GM23338 (cell line): ENCODE data around the gene DDR2. TPM values are rescaled to one million over a fixed set of nuclear protein-coding genes. Genes with fewer than 3 reads are reported as not detected.
"Not testable (repeated sequence)": the region's sequence is repeated elsewhere in the genome, so short reads cannot be mapped to it uniquely, and the experiment has no call there.

Experiments used
- ATAC-seq: fragments of 200-7000 bp; cut with Tn5 transposase; 3 replicates; pipeline ENCODE4 v1.9.1; 2020
- DNase-seq: peaks from one replicate; pipeline ENCODE4 v3.0.0-alpha.2; 2015; ENCODE audit warnings: low spot score
- H2AFZ ChIP-seq: fragments of 200-600 bp; sonication (generic); 2 replicates; pipeline ENCODE4 v1.8.0; 2016; ENCODE audit warnings: antibody characterized with exemption, mild to moderate bottlenecking, moderate library complexity
- H3F3A ChIP-seq: fragments of 200-600 bp; sonication (generic); replicated peaks from 2 replicates; pipeline ENCODE4 v1.8.0; 2017; ENCODE audit warnings: antibody characterized with exemption, mixed run types, low read depth
- H3K27ac ChIP-seq: fragments of 200-600 bp; sonication (generic); 2 replicates; pipeline ENCODE4 v1.6.1; 2016; ENCODE audit warnings: low read depth
- H3K27me3 ChIP-seq: fragments of 200-600 bp; sonication (generic); 2 replicates; pipeline ENCODE4 v1.8.0; 2016; ENCODE audit warnings: mild to moderate bottlenecking, mixed run types, moderate library complexity; ENCODE audit not compliant: insufficient read depth
- H3K36me3 ChIP-seq: fragments of 200-600 bp; sonication (generic); 2 replicates; pipeline ENCODE4 v1.8.0; 2016; ENCODE audit warnings: mild to moderate bottlenecking; ENCODE audit not compliant: insufficient read depth
- H3K4me1 ChIP-seq: fragments of 200-600 bp; sonication (generic); 2 replicates; pipeline ENCODE4 v1.8.0; 2016; ENCODE audit warnings: mild to moderate bottlenecking, moderate library complexity; ENCODE audit not compliant: insufficient read depth
- H3K4me2 ChIP-seq: fragments of 200-600 bp; sonication (generic); 2 replicates; pipeline ENCODE4 v1.7.1; 2017; ENCODE audit warnings: mixed run types
- H3K4me3 ChIP-seq: fragments of 200-600 bp; sonication (generic); 2 replicates; pipeline ENCODE4 v1.6.1; 2016; ENCODE audit warnings: mixed run types
- H3K79me2 ChIP-seq: fragments of 200-600 bp; sonication (generic); replicated peaks from 2 replicates; pipeline ENCODE4 v1.8.0; 2017; ENCODE audit warnings: mild to moderate bottlenecking; ENCODE audit not compliant: insufficient read depth
- H3K9me2 ChIP-seq: fragments of 200-600 bp; sonication (generic); 2 replicates; pipeline ENCODE4 v1.8.0; 2017; ENCODE audit not compliant: insufficient read depth
- H4K20me1 ChIP-seq: fragments of 200-600 bp; sonication (generic); replicated peaks from 2 replicates; pipeline ENCODE4 v1.8.0; 2017; ENCODE audit warnings: mild to moderate bottlenecking; ENCODE audit not compliant: insufficient read depth
- H3K27ac Mint-ChIP-seq: 2 replicates; pipeline ENCODE4 v1.8.0; 2020; ENCODE audit warnings: inconsistent platforms, mild to moderate bottlenecking, moderate library complexity, mixed read lengths
- H3K27me3 Mint-ChIP-seq: 3 replicates; pipeline ENCODE4 v1.8.0; 2022; ENCODE audit warnings: low read depth, mild to moderate bottlenecking, moderate library complexity, mixed read lengths, inconsistent platforms; ENCODE audit not compliant: insufficient read depth, poor library complexity
- H3K36me3 Mint-ChIP-seq: 3 replicates; pipeline ENCODE4 v1.8.0; 2021; ENCODE audit warnings: low read depth, mild to moderate bottlenecking, inconsistent platforms, moderate library complexity, mixed read lengths
- H3K4me1 Mint-ChIP-seq: 3 replicates; pipeline ENCODE4 v1.8.0; 2020; ENCODE audit warnings: mild to moderate bottlenecking, inconsistent platforms, mixed read lengths
- H3K4me3 Mint-ChIP-seq: 3 replicates; pipeline ENCODE4 v1.8.0; 2021; ENCODE audit warnings: moderate library complexity, mild to moderate bottlenecking, inconsistent platforms, mixed read lengths
- H3K9me3 Mint-ChIP-seq: 3 replicates; pipeline ENCODE4 v1.8.0; 2020; ENCODE audit warnings: moderate library complexity, mild to moderate bottlenecking, inconsistent platforms, mixed read lengths
- STAT1 ChIP-seq: IDR thresholded peaks from one replicate; pipeline ENCODE4 v1.6.1; 2016; ENCODE audit warnings: antibody characterized with exemption; ENCODE audit not compliant: unreplicated experiment
- ZNF114 ChIP-seq: fragments of 250-450 bp; sonication (Bioruptor Pico); IDR thresholded peaks from 2 replicates; pipeline ENCODE4 v1.5.0; 2020; ENCODE audit warnings: mild to moderate bottlenecking, moderate library complexity
- ZNF331 ChIP-seq: fragments of 250-450 bp; sonication (Bioruptor Pico); IDR thresholded peaks from 2 replicates; pipeline ENCODE4 v1.5.0; 2020; ENCODE audit warnings: low read depth, mild to moderate bottlenecking, moderate library complexity
- polyA plus RNA-seq: library from polyadenylated mRNA; unstranded; fragments of >200 nt; fragmentation: Nextera tagmentation; extraction: Ambion mirVana; gene quantifications from 2 replicates; pipeline ENCODE4 v1.2.1, GENCODE V29; 2016
- total RNA-seq: library from RNA; depleted of rRNA; stranded (reverse); fragments of >200 nt; shearing (Covaris generic); gene quantifications from 2 replicates; pipeline ENCODE4 v1.2.3, GENCODE V29; 2014
- TF ChIP-seq, protein P1 (sequence below), 2 experiments: fragments of 200-600 bp in 1 of 2; sonication (generic) in 1 of 2; conservative IDR thresholded peaks; 2 replicates each; pipeline versions ENCODE4 v1.5.1 to v1.6.1; 2016 to 2017; ENCODE audit warnings: antibody characterized with exemption in 2 of 2, low read depth in 2 of 2, mild to moderate bottlenecking in 2 of 2, moderate library complexity in 1 of 2
- TF ChIP-seq, protein P2 (sequence below): IDR thresholded peaks from 2 replicates; pipeline ENCODE4 v1.6.1; 2016; ENCODE audit warnings: antibody characterized with exemption
- TF ChIP-seq, protein P3 (sequence below): IDR thresholded peaks from one replicate; pipeline ENCODE4 v1.6.1; 2018; ENCODE audit warnings: antibody characterized with exemption; ENCODE audit not compliant: unreplicated experiment

The DDR2 gene
- total and polyA plus RNA-seq, 2 experiments from 2014 or later: 0.66 to 1.8 TPM

DNA sequence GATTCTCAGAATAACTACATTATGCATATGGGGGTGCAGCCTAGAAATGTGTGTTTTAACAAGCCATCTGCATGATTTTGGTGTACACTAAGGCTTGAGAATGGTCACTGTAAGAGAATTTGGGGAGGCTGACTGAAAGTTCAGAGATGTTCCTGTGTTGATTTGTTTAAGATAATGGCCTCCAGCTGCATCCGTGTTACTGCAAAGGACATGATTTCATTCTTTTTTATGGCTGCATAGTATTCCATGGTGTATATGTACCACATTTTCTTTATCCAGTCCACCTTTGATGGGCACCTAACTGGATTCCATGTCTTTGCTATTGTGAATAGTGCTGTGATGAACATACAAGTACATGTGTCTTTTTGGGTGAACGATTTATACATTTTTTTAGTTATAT, 29.1 kb upstream of the DDR2 start:
- not testable (repeated sequence) for H3K9me3 Mint-ChIP-seq, H3K4me1 Mint-ChIP-seq, H3K9me2 ChIP-seq, H3K27ac Mint-ChIP-seq, ATAC-seq, H3F3A ChIP-seq, H3K27me3 Mint-ChIP-seq, H3K36me3 ChIP-seq, H3K27me3 ChIP-seq, H3K79me2 ChIP-seq, DNase-seq, H3K4me2 ChIP-seq, H3K4me3 ChIP-seq, H3K36me3 Mint-ChIP-seq, H4K20me1 ChIP-seq, H3K4me3 Mint-ChIP-seq, H2AFZ ChIP-seq, H3K4me1 ChIP-seq, H3K27ac ChIP-seq

DNA sequence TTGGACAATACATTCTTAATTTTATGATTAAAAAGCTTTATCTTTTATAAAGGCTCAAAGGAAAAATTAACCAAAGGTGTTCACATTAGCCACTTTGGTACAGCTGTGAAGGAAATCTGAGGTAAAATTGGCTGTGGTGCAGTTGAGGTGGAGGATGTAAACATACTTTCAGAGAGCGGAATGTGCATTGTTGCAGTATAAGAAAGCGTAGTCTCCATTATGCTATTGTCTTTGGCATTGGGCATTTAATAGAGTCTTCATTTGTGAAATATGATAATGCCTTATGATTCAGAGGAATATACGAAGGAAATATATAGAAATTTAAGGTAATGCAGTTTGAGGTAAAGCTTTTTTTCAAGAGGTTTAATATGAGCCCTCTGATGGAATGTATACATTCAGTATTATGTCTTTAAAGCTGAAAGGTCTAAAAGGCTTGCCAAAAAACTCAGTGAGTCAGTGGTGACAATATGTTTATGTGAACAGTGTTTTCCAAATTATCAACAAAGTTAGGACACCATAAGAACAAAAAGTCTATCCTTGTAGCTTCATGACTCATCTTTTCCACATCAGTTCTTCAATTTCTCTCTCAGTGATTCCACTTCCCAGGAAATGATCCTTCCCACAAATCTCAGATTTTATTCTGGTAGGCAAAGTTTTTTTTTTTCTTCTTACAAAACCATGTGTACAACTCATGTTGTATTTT, 26.9 kb upstream of the DDR2 start:
- no peaks in the 10 kb centered on the region for H3K79me2 ChIP-seq
- ATAC-seq (no peak), DNase-seq (no peak)
- Mint-ChIP-seq H3K4me3 (no peak overlapping the region), H3K36me3 (peaks cover 2% of the 10 kb centered on the region; the same call in 1 of the 3 replicates), H3K27ac (no peak overlapping the region), H3K4me1 (no peaks in the 10 kb centered on the region), H3K27me3 (no peaks in the 10 kb centered on the region), H3K9me3 (no peaks in the 10 kb centered on the region)
- H3K4me2 ChIP-seq: no peak overlapping the region
- H3K27me3 ChIP-seq: no peaks in the 10 kb centered on the region
- no peaks in the 10 kb centered on the region for H3K9me2 ChIP-seq
- TF ChIP-seq ZNF331 (CRISPR knock-in tag) (no peak), STAT1 (no peak), ZNF114 (CRISPR knock-in tag) (no peak)
- TF ChIP-seq, protein P1, sequence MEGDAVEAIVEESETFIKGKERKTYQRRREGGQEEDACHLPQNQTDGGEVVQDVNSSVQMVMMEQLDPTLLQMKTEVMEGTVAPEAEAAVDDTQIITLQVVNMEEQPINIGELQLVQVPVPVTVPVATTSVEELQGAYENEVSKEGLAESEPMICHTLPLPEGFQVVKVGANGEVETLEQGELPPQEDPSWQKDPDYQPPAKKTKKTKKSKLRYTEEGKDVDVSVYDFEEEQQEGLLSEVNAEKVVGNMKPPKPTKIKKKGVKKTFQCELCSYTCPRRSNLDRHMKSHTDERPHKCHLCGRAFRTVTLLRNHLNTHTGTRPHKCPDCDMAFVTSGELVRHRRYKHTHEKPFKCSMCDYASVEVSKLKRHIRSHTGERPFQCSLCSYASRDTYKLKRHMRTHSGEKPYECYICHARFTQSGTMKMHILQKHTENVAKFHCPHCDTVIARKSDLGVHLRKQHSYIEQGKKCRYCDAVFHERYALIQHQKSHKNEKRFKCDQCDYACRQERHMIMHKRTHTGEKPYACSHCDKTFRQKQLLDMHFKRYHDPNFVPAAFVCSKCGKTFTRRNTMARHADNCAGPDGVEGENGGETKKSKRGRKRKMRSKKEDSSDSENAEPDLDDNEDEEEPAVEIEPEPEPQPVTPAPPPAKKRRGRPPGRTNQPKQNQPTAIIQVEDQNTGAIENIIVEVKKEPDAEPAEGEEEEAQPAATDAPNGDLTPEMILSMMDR (conservative IDR thresholded peaks at IDR 0.05; ENCODE audit: low read depth in 2 of 2): no peak
- TF ChIP-seq, protein P2, sequence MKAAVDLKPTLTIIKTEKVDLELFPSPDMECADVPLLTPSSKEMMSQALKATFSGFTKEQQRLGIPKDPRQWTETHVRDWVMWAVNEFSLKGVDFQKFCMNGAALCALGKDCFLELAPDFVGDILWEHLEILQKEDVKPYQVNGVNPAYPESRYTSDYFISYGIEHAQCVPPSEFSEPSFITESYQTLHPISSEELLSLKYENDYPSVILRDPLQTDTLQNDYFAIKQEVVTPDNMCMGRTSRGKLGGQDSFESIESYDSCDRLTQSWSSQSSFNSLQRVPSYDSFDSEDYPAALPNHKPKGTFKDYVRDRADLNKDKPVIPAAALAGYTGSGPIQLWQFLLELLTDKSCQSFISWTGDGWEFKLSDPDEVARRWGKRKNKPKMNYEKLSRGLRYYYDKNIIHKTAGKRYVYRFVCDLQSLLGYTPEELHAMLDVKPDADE: no peak
- no peak overlapping the region for H3K4me3 ChIP-seq
- no peaks in the 10 kb centered on the region for H4K20me1 ChIP-seq
- H3K4me1 ChIP-seq: no peaks in the 10 kb centered on the region
- no peak overlapping the region for H2AFZ ChIP-seq
- H3F3A ChIP-seq: no peaks in the 10 kb centered on the region
- no peaks in the 10 kb centered on the region for H3K36me3 ChIP-seq
- H3K27ac ChIP-seq: no peak overlapping the region

DNA sequence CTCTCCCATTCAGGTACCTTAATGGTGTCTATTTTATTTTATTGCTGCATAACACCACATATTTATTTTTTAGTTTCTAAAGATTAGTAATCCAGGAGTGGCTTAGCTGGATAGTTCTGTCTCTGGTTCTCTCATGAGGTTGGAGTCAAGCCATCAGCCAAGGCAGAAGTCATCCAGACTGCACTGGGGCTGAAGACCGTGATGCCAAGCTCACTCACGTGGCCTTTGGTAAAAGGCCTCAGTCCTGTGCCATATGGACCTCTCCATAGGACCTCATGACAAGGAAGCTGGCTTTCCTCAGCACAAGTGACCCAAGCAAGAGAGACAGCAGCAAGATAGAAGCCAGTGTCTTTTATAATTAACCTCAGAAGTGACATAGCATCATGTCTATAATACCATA, 23.0 kb upstream of the DDR2 start:
- Histone ChIP-seq H2AFZ (no peak overlapping the region), H3K27ac (no peak overlapping the region), H3K9me2 (no peaks in the 10 kb centered on the region), H3K4me3 (no peak overlapping the region), H3K79me2 (no peaks in the 10 kb centered on the region), H3K4me2 (no peak overlapping the region), H3F3A (no peaks in the 10 kb centered on the region), H3K36me3 (no peaks in the 10 kb centered on the region), H3K27me3 (no peaks in the 10 kb centered on the region), H4K20me1 (no peaks in the 10 kb centered on the region), H3K4me1 (no peaks in the 10 kb centered on the region)
- no peak for DNase-seq
- no peaks in the 10 kb centered on the region for H3K36me3 Mint-ChIP-seq
- H3K9me3 Mint-ChIP-seq: no peaks in the 10 kb centered on the region
- H3K4me1 Mint-ChIP-seq: no peaks in the 10 kb centered on the region; the same call in 2 of the 3 replicates
- no peak overlapping the region for H3K4me3 Mint-ChIP-seq
- no peak overlapping the region for H3K27ac Mint-ChIP-seq
- no peak for ATAC-seq
- H3K27me3 Mint-ChIP-seq: no peaks in the 10 kb centered on the region
- TF ChIP-seq, protein P3, sequence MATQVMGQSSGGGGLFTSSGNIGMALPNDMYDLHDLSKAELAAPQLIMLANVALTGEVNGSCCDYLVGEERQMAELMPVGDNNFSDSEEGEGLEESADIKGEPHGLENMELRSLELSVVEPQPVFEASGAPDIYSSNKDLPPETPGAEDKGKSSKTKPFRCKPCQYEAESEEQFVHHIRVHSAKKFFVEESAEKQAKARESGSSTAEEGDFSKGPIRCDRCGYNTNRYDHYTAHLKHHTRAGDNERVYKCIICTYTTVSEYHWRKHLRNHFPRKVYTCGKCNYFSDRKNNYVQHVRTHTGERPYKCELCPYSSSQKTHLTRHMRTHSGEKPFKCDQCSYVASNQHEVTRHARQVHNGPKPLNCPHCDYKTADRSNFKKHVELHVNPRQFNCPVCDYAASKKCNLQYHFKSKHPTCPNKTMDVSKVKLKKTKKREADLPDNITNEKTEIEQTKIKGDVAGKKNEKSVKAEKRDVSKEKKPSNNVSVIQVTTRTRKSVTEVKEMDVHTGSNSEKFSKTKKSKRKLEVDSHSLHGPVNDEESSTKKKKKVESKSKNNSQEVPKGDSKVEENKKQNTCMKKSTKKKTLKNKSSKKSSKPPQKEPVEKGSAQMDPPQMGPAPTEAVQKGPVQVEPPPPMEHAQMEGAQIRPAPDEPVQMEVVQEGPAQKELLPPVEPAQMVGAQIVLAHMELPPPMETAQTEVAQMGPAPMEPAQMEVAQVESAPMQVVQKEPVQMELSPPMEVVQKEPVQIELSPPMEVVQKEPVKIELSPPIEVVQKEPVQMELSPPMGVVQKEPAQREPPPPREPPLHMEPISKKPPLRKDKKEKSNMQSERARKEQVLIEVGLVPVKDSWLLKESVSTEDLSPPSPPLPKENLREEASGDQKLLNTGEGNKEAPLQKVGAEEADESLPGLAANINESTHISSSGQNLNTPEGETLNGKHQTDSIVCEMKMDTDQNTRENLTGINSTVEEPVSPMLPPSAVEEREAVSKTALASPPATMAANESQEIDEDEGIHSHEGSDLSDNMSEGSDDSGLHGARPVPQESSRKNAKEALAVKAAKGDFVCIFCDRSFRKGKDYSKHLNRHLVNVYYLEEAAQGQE: no peak
